GM10266 (cell line): ENCODE results near the gene HSD17B1.

Source experiments
- DNase-seq: peaks from one replicate; pipeline ENCODE4 v3.0.0; 2012; ENCODE audit errors: extremely low spot score
- TF ChIP-seq, protein P1 (sequence below): IDR thresholded peaks from 2 replicates; pipeline ENCODE4 v1.5.1; 2012; ENCODE audit warnings: mild to moderate bottlenecking, low read depth; ENCODE audit not compliant: control insufficient read depth, insufficient read depth; ENCODE audit errors: missing control alignments

The HSD17B1 gene

GRCh38 chr17:42518755-42519545 lies 33.8 kb upstream of the HSD17B1 start:
- TF ChIP-seq, protein P1, sequence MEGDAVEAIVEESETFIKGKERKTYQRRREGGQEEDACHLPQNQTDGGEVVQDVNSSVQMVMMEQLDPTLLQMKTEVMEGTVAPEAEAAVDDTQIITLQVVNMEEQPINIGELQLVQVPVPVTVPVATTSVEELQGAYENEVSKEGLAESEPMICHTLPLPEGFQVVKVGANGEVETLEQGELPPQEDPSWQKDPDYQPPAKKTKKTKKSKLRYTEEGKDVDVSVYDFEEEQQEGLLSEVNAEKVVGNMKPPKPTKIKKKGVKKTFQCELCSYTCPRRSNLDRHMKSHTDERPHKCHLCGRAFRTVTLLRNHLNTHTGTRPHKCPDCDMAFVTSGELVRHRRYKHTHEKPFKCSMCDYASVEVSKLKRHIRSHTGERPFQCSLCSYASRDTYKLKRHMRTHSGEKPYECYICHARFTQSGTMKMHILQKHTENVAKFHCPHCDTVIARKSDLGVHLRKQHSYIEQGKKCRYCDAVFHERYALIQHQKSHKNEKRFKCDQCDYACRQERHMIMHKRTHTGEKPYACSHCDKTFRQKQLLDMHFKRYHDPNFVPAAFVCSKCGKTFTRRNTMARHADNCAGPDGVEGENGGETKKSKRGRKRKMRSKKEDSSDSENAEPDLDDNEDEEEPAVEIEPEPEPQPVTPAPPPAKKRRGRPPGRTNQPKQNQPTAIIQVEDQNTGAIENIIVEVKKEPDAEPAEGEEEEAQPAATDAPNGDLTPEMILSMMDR = no peak
- no peak for DNase-seq

DNA sequence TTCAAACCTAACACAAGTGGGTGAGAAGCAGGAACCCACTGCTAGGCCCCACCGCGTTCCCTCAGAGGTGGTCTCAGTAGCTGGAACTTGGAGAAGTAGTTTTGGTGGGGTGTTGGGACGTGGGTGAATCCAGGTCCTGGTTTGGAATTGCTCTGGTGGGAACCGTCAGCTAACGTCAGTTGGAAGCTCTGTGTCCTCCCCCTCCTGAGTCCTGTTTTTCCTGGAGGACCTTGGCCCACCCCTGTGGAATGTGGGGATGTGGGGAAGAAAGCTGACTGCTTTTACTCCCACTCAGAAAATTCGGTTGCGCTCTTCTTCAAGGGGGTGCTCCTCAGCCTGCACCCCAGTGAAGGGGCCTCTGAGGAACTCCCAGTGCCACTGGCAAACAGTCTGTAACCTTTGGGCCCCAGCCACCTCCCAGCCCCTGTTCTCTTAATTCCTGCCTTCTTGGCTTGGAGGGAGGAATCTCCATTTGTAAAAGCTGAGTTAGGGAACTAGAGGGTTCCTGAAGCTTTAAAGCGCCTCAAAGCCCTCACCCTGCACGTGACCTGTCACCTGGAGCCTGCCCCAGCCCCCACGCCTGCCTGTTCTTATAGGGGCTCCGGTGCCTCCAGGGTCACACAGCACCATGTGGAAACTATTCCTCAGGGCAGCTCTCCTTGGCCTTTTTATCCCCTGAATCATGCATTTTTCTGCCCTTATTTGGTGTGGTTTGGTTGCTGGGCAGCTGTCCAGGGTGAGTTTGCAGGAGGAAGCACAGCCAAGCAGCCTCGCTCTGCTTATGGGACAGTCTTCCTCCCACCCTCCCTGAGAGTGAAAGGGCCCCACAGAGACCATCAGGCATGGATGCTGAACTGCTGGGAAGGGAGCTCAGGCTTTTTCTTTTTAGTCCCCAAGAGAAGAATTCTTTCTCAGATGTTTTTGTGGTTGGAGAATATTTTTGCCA lies 32.9 kb upstream of the HSD17B1 start:
- TF ChIP-seq, protein P1 = no peak
- DNase-seq = no peak

- no peak for DNase-seq
- TF ChIP-seq, protein P1 = no peak
Measured at GRCh38 chr17:42520540-42520951, 32.2 kb upstream of the HSD17B1 start.

DNA sequence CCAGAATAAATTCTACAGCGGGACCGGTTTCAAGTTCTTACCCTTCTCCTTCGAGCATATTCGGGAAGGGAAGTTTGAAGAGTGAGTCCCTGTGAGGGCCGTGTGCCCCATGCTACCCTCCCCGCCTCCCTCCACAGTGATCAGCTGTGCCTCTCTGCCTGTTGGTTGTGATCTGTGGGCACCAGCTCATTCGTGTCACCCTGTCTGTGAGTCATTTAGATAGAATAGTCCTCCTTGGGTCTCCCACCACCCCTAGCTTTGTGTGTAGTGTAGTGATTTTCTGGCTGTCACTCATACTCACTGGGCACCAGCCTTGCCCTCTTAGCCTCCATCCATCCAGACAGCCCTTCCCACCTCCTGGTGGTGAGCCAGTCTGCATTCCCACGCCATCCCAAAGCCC lies 31.7 kb upstream of the HSD17B1 start:
- no peak for DNase-seq
- TF ChIP-seq, protein P1 = no peak

DNA sequence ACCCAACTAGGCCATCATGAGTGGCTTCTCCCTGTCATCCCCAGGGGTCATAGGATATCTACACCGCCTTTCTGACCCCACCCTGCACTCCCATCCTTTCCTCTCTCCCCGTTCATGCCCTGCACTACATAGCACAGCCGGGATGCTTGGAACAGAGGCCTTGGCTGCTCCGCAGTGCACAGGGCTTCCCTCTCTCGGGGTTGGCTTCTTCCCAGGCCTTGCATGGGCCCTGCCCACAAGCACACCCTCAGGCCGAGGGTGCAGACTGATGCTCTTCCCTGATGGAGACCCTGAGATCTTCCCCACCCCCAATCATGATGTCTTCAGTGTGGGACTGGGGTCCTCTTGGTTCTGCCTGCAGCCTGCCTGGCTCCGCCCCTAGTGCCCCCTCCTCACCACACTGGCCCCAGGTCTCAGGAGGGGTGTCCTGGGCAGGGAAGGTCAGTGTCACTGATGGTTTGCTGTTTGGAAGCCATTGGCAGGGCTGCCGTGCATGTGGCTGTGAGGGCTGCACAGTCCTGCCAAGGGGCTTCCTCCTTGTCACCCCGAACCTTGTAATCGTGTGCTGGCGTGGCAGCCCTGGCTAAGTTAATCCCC lies 31.0 kb upstream of the HSD17B1 start:
- TF ChIP-seq, protein P1 = no peak
- DNase-seq = no peak

- DNase-seq = no peak
- TF ChIP-seq, protein P1 = no peak
Measured at GRCh38 chr17:42522263-42522790, 30.4 kb upstream of the HSD17B1 start.
